ENCODE results near the gene HRCT1.

GRCh38 chr9:35911690-35912089, 5.7 kb downstream of the HRCT1 start:
- no peak for TF ChIP-seq GATA3 (IDR thresholded peaks at IDR 0.05; ENCODE audit: low read depth, low read length)
- no peak for TF ChIP-seq GATA2 (IDR thresholded peaks at IDR 0.05; ENCODE audit: low read depth, low read length)
